Ammon's horn (tissue), 1 donor: Measurements from ENCODE around the gene EIF4E3.

Source experiments
- DNase-seq: peaks from one replicate; pipeline ENCODE4 v3.0.0-alpha.2; 2016; ENCODE audit warnings: low spot score

Gene EIF4E3

GRCh38 chr3:71725271-71725991 is at the start of gene EIF4E3:
Gene EIF4E3 (minus strand): TSS chr3:71725402. CDS start chr3:71725367, 35 bp downstream.
- peak; percentile 36 for DNase-seq

GRCh38 chr3:71771884-71772283 is 46.7 kb upstream of the EIF4E3 start:
- DNase-seq = no peak

DNA sequence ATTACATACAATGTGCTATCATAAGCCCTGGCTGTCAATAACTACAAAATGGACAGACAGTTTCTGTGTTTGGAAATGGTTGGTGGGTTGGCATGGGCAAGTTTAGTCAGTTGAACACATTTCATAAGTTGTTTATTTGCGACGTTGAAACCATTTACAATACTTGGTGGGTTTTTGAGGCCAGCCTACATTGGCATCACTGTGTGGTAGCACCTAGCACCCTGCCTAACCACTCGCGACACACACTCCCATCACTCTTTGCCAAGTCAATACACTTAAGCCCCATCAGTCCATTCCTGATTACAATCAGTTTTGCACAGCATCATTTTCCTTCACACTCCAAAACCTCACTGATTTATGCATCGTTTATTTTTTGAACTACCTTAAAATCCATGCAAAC is 45.9 kb upstream of the EIF4E3 start:
- no peak for DNase-seq

DNA sequence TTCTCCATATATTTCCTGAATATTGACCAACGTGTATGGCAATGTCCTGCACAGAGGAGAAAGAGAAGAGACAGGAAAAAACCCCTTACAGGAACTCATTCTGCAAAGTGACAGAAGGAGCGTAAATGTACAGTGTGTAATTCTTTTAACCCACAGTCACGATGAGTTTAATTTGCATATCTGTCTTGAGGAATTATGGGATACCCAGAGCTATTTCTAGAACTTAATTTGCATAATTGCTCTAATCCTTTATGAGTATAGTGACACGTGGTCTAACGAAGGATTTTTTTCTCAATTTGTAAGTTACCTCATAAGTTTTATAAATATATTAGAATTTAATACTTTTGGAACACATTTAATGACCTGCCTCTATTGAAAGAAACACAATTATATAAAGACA is 38.2 kb upstream of the EIF4E3 start:
- no peak for DNase-seq

DNA sequence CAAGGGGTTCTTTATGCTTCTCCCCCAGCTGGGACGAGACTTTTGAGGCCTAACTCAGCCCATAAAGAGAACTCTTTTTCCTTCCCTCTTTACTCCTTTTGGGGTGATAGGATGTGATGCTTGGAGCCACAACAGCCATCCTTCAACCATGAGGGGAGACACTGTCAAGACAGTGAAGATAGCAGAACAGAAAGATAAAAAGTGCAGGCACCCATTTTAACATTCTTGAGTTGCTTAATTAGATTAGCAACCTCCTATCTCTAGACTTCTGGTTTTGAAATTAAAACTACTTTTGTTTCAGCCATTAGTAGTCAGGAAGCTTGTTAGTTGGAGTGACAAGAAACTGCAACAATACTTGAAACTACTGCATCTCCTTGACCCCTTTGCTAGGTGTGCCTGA is 34.9 kb upstream of the EIF4E3 start:
- no peak for DNase-seq

GRCh38 chr3:71759401-71759800 is 34.2 kb upstream of the EIF4E3 start:
- no peak for DNase-seq

DNA sequence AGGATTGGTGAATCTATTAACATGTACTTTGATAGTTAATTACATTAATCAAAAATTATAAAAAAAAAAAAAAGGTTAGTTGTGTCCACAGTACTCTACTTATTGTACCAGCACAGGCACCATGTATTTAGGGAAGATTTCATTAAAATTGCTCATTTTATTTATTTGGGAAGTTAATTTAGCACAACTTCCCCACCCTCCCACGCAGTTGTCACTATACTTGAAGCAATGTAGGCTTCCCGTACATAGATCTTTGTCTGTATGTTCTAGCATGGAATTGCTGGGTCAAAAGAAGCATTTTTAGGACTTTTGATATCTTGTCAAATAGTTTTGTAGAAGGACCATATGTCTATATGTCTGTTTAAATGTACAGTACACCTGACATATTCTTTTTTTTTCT is 32.9 kb upstream of the EIF4E3 start:
- no peak for DNase-seq

DNA sequence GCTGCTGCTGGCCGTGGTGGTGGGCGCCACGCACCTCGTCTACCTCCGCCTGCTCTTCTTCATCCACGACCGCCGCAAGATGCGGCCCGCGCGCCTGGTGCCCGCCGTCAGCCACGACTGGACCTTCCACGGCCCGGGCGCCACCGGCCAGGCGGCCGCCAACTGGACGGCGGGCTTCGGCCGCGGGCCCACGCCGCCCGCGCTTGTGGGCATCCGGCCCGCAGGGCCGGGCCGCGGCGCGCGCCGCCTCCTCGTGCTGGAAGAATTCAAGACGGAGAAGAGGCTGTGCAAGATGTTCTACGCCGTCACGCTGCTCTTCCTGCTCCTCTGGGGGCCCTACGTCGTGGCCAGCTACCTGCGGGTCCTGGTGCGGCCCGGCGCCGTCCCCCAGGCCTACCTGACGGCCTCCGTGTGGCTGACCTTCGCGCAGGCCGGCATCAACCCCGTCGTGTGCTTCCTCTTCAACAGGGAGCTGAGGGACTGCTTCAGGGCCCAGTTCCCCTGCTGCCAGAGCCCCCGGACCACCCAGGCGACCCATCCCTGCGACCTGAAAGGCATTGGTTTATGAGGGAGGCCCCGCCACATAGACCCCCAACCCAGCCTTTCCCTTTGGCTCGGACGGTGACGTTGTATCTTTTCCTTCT is 29.5 kb upstream of the EIF4E3 start:
- no peak for DNase-seq

DNA sequence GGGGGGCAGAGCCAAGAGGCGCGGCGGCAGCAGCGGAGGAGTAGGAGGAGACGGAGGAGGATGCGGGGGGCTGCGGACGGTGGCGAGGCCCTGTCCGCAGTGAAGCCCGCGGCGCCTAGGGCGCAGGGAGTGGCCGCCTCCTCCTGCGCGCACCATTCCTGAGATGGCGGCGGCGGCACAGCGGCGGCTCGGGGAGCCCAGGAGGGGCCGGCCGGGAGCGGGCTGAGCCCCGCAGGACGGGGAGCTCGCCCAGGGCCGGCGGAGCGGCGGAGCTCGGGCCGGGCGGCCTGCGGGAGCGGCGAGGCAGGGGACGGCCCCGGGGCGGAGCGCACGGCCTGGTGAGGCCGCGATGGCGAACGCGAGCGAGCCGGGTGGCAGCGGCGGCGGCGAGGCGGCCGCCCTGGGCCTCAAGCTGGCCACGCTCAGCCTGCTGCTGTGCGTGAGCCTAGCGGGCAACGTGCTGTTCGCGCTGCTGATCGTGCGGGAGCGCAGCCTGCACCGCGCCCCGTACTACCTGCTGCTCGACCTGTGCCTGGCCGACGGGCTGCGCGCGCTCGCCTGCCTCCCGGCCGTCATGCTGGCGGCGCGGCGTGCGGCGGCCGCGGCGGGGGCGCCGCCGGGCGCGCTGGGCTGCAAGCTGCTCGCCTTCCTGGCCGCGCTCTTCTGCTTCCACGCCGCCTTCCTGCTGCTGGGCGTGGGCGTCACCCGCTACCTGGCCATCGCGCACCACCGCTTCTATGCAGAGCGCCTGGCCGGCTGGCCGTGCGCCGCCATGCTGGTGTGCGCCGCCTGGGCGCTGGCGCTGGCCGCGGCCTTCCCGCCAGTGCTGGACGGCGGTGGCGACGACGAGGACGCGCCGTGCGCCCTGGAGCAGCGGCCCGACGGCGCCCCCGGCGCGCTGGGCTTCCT is 28.8 kb upstream of the EIF4E3 start, which contains the start of gene GPR27:
TSS of gene GPR27 (plus strand) at position 155 of the 909 bp plus-strand sequence. CDS start at position 350, 195 bp downstream.
- DNase-seq = peak; percentile 12

DNA sequence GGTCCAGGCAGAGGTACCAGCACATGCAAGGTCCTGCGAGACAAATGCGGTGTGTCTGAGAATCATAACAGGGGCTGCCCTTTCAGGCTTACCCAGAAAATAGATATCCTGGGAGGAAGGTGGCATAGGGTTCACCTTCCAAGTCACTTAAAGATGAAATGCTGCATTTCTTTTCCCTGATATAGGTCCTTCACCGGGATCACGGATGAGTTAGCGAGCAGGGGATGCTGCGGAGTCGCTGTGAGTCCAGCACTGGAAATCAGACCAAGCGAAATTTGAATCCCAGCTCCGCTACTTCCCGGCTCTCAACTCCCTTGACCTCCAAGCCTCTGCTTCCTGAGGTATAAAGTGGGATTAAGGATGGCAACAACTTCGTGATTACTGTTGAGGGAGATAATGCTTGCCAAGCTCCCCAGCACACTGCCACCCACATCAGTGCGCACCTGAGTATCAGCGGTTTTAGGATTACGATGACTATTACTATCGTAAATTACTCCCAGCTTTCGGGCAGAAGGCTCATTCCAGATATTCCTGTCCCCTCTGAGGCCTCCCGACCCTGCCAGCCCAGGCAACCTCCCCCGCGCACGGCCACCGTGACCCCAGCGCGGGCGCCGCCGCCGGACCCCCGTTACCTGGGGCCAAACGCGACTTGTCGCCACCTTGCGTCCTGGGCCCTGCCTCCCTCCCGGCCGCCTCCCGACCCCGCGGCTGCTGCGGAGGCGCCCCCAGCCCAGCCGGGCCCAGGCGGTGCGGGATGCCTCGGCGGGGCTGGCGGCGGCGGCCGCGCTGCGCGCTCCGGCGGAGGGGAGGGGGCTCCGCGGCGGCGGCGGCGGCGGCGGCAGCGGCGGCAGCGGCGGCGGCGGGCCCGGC is 27.9 kb upstream of the EIF4E3 start:
- no peak for DNase-seq

GRCh38 chr3:71751602-71752001 is 26.4 kb upstream of the EIF4E3 start:
- no peak for DNase-seq

- DNase-seq = no peak
Measured at GRCh38 chr3:71744738-71745137, 19.5 kb upstream of the EIF4E3 start.

- DNase-seq = no peak
Measured at GRCh38 chr3:71742621-71743020, 17.4 kb upstream of the EIF4E3 start.

DNA sequence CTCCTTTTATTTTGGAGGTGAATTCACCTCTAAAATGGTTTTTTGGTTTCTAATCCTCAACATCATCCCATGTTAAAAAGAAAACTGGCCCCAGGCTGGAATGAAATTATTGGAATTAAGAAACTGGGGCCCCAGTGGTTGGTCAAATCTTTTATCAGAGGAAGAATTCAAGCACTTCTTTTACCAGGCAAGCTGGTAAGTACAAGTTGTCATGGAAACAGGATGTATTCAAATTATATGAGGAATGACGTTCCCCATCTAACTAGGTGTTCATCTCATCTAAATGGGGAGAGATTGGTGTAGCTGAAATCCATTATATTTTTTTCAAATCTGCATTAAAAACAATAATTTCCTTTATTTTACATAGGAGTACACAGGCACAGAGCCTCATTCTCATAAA is 9.7 kb upstream of the EIF4E3 start:
- DNase-seq = no peak

- DNase-seq = no peak
Measured at GRCh38 chr3:71733319-71733718, 8.1 kb upstream of the EIF4E3 start.

DNA sequence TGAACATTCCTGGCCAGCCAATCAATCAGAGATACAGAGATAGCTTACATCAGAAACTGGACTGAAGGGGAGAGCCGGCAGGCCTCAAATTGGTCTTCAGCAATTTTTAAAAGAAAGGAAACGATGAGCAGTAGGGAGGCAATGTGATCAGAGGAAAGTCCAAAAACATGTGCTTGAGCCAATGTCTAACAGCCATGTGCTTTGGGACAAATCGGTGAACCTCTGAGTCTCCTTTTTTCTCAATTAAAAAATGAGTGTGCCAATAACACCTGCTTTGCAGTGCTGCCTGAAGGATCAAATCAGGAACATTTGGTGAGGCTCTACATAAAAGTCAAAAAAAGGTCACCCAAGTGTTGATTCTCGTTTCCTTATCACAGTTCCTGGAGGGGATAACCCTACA is 7.4 kb upstream of the EIF4E3 start:
- DNase-seq = no peak

DNA sequence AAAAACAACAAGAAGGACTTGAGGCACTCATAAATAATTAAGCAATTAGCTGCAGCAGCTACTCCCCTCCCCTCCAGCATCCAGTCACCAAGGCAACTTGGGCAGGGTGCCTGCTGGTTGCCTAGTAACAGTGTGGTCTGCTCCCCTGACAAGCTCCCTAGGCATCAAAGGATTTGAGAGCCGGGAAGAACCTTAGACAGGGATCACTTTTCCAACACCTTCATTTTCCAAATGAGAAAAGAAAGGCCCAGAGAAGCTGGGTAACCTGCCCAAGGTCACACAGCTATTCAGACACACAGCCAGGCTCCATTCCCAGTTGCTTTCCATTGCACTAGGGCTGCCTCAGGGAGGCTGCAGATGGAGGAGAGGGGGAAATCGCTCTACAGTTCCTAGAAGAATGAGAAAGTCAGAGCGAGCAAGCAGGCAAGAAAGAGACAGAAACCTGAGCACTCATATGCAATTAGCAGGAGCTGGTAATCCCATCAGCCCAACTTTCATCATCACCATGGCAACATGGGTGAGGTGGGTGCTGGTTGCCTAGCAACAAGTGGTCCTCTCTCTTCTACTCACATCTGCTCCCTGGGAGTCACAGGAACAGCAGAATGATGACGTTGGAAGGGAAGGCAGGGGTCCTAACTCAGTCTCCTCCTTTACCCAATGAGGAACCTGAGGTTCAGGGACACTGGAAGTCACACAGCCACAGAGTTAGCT is 3.6 kb upstream of the EIF4E3 start:
- DNase-seq = peak; percentile 88

- no peak for DNase-seq
Measured at GRCh38 chr3:71726146-71726545, 944 bp upstream of the EIF4E3 start.

DNA sequence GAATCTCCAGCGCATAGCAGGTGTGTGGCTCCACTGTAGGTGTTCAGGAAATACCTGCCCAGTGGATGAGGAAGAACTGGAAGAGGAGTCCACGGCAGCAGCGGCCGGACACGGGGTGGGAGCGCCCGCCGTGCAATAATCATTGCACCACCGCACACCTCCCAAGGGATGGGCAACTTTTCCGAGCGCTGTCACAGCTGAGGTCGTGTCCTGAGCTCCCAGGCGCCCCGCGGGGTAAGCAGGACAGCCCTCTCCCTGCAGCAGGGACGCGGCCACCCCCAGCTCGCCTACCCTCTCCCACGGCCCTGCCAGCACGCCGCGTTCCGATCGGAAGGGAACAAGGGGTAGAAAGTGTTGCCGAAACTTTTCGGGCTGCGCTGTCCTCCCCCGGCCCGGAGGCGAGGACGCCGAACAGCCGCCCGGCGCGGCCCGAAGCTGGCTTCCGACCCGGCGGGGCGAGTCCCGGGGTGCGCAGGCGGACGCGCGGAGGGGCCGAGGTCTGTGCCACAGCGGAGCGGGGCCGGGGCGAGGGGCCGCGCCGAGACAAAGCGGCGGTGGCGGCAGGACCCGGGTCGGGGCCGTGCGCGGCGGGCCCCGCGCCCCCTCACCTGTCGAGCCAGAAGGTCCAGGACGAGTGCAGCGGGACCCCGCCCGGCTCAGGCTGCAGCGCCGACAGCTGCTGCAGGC is 475 bp downstream of the EIF4E3 start:
- DNase-seq = peak; percentile 35

GRCh38 chr3:71724171-71724453 is 1.1 kb downstream of the EIF4E3 start:
- no peak for DNase-seq
